HTR-8/SVneo (cell line): Measurements from ENCODE around the gene HEG1.

Source experiments
- DNase-seq: peaks from one replicate; pipeline ENCODE4 v3.0.0; 2011; ENCODE audit warnings: low spot score, mixed read lengths; ENCODE audit not compliant: insufficient read length
- FAIRE-seq: peaks from 2 replicates; lab custom pipeline; 2011; peaks lifted over from hg19 to GRCh38; lab: Jason Lieb, UNC

HEG1 gene

DNA sequence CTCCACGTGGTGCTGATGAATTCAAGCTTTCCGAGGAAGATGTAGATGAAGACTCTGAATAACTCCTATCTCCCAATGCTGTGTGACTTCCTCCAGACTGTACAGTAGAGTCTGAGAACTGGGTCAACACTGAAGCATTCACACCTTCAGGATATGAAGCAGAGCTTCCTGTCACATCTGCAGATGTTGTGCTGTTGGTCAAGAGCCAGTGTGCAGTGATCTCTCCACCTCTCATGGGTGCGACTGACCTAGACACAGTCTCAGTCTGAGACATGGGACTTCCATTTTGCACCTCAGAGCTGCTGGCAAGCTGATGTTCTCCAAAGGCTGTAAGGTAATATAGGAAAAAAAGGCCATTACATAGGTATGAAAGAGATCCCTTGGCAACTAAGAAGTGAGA lies 36.5 kb downstream of the HEG1 start:
- DNase-seq (no peak), FAIRE-seq (no peak)

GRCh38 chr3:125017406-125017805 lies 38.4 kb downstream of the HEG1 start:
- FAIRE-seq = no peak
- DNase-seq = no peak

GRCh38 chr3:125014570-125015179 lies 41.1 kb downstream of the HEG1 start:
- DNase-seq = no peak
- FAIRE-seq = no peak

DNA sequence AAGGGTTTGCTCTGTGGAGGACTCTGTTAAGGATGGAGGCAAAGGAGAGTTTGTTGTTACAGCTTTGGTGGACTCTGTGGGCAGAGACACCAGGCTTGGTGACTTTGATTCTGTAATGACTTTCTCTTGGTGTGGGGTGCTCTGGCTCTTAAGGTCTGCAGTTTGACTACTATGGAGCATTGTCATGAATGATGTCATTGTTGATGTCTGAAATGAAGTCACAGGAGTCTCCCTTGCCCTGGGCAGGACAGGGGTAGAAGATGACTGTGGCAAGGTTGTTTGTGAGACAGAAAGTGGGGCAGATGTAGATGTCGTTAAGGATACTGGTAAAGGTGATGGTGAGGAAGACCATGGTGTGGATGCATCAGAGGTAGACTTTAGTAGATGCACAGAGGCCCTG lies 42.7 kb downstream of the HEG1 start:
- FAIRE-seq = no peak
- no peak for DNase-seq

DNA sequence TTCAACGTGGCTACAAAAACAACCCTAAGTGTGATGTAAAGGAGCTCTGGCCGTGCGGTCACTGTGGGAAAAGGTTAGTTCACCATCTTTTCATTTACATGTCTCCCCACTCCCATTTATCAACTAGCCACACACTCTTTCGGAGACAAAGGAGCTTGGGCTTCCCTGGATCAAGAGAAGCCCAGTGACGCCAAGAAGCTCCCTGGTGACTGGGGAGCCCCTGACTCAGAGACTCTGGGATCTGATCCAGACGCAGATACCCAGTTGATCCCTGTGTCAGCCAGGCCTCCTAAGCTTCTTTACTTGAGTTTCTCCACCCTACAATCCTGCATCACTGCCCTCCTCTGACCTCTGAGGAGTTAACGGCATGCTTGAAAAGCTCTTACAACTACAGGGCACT lies 43.9 kb downstream of the HEG1 start:
- DNase-seq = no peak
- FAIRE-seq = no peak

DNA sequence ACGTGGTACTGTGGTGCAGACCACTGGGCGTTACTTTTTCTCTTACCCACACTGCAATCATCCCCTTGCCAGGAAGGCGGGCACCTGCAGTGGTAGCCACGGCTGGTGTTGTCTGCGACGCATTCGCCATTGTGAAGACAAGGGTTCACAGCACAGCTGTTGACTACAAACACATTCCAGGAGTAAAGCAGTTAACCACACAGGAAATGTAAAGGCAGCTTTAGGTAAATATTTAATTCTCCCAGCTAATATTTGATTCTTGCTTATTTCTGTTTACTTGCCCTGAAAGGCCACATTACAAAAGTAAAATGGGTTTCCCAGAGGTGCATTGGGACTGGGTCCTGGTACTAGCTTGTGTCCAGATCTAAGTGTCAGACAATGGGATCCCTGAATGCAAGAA lies 45.4 kb downstream of the HEG1 start:
- DNase-seq (no peak), FAIRE-seq (no peak)

GRCh38 chr3:125008766-125009165 lies 47.0 kb downstream of the HEG1 start:
- FAIRE-seq = no peak

DNA sequence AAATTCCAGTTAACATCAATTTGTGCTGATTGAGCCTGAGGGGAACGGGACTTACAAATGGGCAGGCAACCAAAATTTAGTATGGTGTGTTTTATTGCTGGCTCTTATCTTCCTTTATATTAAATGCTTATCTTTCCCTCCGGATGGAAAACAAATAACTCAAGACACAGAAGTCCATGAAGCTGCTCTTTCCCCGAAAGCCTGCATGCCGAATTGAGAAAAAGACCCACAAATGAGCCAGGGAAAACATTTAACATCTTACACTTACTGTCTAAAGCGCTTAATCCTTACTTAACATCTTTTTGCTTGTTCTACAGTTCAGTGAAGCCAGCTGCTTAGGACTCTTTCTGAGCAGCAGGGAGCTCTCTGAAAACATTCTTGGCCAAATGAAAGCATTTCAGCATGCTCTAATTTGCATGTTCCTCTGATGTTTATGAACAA lies 49.5 kb downstream of the HEG1 start:
- no peak for DNase-seq
- FAIRE-seq = no peak

More at GRCh38 chr3:125008766-125009165, 47.0 kb downstream of the HEG1 start:
- no peak for DNase-seq

DNA sequence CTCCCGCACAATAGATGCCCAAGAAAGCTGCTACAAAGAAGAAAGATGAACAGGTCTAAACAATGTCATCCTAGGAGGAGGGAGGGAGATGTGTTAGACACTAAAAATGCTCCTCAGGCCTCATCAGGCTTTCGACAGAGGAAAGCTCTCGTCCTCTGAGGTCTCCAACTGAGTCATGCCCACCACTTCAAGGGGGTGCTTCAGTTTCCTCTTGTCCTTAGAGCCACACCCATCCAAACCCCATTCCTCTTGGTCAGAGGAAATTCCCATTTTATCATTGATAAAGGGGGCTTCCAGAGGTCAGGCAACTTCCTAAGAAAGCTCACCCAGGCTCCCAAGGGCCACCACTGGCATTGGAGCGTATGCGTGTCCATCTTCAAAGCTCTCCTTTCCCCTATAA lies 50.1 kb downstream of the HEG1 start:
- DNase-seq (no peak), FAIRE-seq (no peak)

GRCh38 chr3:125005222-125005621 lies 50.6 kb downstream of the HEG1 start:
- DNase-seq = no peak
- no peak for FAIRE-seq

- no peak for DNase-seq
- no peak for FAIRE-seq
Measured at GRCh38 chr3:125003859-125004595, 51.8 kb downstream of the HEG1 start.

GRCh38 chr3:125003369-125003853 lies 52.4 kb downstream of the HEG1 start:
- DNase-seq = peak; percentile 72
- no peak for FAIRE-seq

- FAIRE-seq (no peak), DNase-seq (no peak)
Measured at GRCh38 chr3:125002414-125003368, 53.1 kb downstream of the HEG1 start.

DNA sequence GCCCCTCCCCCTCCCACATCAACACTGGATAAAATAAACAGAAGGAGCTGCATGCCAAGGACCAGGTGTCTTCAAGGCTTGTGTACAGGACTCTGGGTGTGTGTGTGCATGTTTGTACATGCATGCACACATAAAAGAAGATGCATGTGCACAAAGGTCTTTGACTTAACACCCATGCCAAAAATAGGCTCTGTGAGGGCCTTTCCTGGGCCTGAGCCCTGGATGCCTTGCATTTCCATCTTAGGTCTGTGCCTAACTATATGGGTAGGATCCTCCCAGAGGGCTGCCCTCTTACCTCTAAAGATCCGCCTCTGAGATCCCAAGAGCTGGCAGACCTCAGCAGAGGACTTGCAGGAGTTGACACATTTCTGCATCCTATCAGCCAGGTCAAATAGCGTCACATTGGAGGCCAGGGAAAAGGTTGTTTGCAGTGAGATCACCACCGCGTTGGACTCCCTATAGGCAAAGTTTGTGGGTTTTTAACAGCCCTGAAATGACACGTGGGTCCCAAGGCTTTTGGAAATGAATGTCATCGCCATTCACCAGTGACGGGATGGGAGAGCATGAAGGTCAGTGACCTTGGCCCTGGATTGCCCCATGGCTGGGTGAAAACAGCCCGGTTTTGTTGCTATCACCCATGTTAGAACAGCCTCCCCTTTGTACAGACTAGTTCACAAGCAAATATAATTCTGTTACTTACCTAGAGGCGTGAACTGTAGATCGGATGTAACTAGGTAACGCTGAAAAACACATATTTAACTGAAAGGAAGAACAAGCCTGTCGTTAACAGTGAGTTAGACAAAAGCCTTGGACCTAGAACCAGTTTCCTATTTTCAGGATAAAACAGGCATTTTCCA lies 54.0 kb downstream of the HEG1 start:
- FAIRE-seq (no peak), DNase-seq (no peak)

- FAIRE-seq = no peak
- no peak for DNase-seq
Measured at GRCh38 chr3:125000661-125001060, 55.1 kb downstream of the HEG1 start.

DNA sequence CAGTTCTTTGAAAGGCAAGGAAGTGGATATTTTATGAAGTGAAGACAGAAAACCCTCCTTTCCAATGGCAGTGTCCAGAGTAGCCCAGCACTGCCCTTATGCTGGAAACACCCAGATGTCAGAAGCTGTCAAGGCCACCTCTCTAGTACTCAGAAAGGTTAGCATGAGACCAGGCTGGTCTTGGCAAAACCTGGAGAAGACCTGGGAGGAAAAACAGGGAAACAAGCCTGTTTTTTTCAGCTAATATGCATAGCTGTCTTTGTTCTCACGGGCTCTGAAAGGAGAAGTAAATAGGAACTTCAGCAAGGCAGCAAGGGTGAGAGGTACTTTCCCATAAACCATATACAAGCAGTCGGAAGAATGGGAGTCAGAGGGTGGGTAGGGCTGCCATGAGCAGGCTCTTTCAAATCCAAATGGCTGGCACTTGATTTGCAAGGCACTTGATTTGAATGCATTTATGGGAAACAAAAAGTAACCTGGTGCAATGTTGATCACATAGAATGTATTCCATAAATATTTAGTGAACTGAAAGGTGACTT lies 55.8 kb downstream of the HEG1 start:
- no peak for DNase-seq
- FAIRE-seq = no peak

- FAIRE-seq = no peak
- no peak for DNase-seq
Measured at GRCh38 chr3:124999317-124999716, 56.5 kb downstream of the HEG1 start.

GRCh38 chr3:124998247-124998630 lies 57.6 kb downstream of the HEG1 start:
- FAIRE-seq (no peak), DNase-seq (no peak)
